Right renal cortex interstitium (tissue), 3 donors: ENCODE measurements around the gene SFXN4. TPM values are rescaled to one million over a fixed set of nuclear protein-coding genes. Genes with fewer than 3 reads are reported as not detected.

Experiments
- DNase-seq, 3 donors: peaks; one replicate each; pipeline ENCODE4 v3.0.0-alpha.2; 2013; ENCODE audit warnings: low read depth in 3 of 3, low spot score in 2 of 3
- polyA plus RNA-seq, 3 donors: library from polyadenylated mRNA; unstranded; fragments of 120-200 nt; gene quantifications; one replicate each; pipeline ENCODE4 v1.2.1, GENCODE V29; 2013; ENCODE audit not compliant: insufficient read length in 3 of 3

Gene SFXN4, protein sequence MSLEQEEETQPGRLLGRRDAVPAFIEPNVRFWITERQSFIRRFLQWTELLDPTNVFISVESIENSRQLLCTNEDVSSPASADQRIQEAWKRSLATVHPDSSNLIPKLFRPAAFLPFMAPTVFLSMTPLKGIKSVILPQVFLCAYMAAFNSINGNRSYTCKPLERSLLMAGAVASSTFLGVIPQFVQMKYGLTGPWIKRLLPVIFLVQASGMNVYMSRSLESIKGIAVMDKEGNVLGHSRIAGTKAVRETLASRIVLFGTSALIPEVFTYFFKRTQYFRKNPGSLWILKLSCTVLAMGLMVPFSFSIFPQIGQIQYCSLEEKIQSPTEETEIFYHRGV
- polyA plus RNA-seq, result 10 to 100 TPM; 24.2 to 32.0 (median 31.6) TPM

DNA sequence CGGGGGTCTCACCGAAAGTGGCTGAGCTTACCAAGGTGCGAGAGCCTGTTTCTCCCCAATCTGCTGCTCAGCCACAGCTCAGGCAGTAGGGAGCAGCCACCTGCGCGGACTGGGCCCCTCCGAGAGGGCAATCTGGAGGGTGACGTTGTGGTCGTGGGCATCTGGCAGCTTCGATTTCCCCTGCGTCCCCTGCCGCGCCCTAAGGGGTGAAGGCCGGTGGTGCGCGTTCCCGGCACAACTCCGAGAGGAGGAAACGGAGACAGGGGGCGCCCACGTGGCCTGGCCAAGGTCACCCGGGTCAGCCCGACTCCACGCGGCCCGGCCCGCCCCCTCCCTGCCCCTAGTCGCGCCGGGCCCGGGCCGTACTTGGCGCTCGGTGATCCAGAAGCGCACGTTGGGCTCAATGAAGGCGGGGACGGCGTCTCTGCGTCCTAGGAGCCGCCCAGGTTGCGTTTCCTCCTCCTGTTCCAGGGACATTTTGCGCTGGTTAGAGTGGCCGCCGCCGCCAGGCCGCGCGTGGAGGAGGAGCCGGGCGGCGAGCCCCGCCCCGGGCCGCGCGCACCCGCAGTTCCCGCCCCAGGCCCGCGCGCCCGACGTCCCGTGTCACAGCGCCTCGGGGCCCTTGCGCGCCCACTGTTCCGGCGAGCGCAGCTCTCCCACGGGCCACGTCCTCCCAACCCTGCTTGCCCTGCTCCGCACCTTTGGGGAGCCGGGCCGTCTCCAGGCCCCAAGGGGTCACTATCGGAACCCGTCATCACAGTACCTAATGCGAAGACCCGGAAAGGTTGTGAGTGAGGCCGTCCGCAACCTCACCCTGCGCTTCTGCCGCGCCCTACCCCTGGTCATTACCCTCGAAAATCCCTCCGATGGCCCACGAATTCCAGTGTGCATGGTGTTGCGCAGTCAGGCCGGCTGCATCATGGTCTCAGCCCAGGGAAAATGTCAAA lies at the start of gene SFXN4:
Gene SFXN4 (minus strand): TSS at position 544 of the 947 bp plus-strand sequence. CDS start 67 bp downstream, at position 477.
- peak in 1 of 3 donors; percentile 45 for DNase-seq

DNA sequence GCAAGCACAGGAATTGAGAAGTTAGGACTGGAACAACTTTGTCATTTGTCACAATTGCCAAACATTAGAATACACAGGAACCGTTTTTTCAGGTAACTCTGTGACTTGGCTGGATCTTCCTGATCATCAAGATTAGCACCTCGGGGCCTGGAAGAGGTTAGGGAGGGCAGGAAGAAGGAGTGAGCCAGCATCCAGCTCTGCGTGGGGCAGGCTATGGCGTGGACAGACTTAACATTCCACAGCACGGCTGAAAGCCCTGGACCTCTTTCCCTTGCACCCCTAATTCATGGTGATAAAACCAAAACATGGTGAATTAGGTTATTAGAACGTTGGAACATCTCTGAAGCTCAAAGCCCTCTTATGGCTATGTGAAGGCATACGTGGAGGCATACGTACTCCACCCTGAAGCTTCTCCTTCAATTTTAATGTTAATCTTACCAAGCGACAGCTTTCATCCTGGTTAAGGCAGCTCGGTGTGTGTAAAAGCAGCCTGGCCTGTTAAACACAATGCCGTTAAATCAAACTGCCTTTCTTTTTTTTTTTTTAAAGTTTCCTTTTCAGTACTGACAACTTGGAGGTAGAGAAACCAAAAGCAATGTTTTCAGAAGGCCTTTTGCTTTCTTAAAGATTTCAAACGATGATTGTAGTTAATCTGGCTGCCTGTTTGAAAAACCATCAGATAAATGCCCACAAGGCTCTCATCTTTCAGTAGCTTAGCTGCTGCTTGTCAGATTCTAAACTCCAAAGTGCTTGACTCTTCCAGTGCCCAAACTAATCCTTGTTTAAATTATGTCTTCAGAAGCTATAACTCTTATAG lies 46.3 kb upstream of the SFXN4 start:
- DNase-seq, result no peak

DNA sequence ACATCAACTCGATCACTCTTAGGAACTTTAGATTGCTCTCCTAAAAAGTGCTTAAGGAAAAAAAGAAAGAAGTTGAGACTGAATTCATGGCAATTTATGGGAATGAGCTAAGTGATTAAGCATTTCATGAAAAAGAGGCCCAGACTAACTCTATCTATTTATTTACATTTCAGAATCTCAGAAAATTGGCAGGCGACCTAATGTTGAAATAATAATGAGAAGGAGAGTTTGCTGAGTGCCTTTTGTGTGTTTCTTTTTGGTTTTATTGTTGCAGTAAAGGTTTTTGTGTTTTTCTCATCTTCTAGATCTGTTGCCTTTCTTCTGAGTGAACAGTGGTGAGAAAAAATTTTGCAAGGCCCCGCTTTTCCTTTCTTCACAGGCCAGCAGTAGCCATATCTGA lies 45.7 kb upstream of the SFXN4 start:
- DNase-seq, result no peak

DNA sequence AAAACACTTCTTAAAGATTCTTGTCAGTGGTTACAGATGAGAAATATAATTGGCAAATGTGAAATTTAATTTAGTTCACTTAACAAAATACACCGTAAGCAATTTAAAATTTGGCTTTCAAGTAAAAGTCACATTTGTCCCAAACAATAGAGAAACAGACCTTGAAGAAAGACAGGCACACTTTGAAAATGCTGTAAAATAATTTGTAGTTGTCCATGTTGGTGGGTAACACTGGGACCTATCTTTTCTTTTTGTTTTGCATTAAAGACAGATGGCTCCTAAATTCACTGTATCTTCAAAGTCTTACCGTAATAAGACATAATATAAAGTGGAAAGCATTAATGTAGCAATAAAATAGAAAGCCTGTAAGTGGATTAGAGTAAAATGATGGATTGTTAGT lies 45.1 kb upstream of the SFXN4 start:
- DNase-seq, result no peak

DNA sequence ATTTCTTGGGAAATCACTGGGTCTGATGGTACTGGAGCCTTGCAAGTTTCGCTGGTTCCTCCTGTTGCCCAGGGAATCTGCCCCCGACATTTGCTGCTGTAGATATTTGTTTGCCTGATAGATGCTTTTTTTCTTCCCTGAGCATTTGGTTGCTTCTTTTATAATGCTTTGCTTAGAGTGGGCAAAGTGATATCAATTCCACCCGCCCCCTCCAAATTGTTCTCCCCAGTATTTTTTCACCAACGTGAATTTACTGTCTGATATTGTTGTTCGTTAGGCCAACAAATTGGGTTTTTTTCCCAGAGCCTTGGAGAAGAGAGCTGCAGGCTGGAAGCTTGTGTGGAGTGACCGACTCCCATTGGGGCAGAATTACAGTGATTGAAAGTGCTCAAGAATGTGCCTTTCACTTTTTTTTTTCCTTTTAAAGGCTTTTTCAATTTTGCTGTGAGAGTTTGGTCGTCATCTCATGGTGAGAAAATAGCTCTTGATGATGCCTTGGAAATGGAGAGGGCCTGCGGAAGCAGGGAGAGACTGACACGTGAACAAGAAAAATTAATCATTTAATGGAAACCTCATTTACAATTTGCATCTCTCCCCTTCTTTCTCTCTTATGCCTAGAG lies 44.3 kb upstream of the SFXN4 start:
- DNase-seq, result no peak

DNA sequence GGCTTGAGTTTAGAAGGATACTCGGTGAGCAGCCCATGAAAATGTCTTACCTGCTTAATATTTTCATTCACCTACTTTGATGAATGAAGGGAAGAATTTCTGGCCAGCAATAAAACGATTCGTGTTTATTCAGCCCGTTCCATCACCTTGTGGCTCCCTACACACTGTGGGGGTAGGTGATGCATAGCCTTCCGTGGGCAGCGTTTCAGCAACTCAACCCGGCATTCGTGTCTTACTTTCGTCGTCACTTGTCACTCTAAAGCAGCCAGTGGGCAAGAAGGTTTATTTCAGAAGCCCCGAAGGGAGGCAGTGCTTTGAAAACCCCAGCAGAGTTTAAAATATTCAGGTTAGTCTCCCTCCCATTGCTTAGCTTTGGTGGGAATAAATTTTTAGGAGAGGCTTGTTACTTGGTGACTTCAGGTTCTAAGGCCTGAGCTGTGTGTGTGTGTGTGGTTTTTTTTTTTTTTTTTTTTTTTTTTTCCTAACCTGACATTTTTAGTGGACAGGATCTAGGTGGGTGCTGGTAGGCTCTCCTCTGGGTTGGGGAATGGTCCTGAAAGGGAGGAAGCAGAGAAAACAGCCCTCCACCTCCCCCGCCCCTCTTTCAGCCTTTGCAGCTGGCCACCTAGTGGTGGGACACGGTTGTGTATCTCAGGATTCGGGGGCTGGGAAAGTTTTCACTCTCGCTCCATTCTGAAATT lies 43.7 kb upstream of the SFXN4 start:
- no peak for DNase-seq

DNA sequence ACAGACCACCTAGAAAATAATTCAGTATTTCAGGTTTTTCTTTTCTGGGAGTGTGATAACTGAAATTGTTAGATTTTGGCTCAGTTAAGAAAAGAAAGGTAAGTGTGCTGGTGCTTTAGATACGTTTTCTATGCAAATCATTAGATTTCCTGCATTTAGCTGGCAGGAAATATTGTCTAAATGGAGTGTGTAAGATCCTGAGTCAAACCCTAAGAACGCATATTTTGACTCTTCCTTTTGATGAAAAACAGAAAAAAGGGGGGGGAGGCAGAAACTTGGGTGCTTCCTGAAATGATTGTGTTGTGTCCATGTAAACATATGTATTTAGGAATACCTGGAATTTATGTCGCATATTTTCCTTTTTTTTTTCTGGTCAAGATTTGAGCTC lies 43.0 kb upstream of the SFXN4 start:
- no peak for DNase-seq

DNA sequence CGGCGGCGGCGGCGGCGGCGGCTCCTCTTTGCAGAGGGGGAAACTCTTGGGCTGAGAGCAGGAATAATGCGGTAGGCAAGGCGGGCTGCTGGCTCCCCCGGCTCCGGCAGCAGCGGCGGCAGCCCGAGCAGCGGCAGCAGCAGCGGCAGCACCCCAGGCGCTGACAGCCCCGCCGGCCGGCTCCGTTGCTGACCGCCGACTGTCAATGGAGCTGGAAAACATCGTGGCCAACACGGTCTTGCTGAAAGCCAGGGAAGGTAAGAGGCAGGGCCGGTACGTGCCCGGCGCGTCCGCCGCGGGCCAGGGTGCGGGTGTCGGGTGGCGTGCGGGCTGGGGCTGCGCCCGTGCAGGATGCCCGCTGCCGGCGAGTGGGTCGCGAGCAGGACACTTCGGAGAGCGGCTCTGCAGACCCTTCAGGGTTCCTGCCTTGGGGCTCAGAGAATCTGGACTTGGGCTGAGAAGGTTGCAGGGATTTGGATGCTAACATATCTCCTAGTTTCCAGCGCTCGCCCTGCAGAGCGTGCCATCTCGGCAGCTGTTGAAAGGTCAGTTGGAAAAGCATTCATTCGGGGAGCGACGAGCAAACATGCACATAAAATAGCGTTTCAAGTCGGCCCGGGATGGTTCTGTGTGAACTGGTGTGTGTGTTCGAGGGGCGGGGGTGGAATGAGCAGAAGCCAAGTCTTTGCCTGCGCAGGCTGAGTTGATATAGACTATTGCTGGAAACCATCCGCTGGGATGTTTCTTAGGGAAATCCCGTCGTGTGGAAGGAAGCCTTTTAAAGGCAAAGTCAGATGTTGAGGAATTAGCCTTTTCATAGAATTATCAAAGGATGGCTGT lies 42.4 kb upstream of the SFXN4 start:
- no peak for DNase-seq

DNA sequence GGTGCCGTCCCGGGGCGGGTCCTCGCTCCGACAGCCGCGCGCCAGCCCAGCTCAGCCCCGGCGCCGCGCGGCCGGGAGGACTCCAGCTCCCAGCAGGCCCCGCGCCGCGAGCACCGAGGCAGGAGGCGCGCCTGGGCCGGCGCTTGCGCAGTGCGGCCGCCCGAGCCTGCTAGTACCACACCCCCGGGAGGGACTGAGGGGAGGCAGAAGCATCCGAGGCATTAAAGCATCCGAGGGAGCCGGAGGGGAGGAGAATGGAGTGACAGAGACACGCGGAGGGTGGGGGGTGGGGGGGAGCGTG lies 41.8 kb upstream of the SFXN4 start, which contains the start of gene GRK5:
Gene GRK5 (plus strand): TSS at position 206 of the 301 bp plus-strand sequence. CDS start 347 bp downstream, outside the sequence.
- DNase-seq, result peak; percentile 78 to 95 (median 91)

DNA sequence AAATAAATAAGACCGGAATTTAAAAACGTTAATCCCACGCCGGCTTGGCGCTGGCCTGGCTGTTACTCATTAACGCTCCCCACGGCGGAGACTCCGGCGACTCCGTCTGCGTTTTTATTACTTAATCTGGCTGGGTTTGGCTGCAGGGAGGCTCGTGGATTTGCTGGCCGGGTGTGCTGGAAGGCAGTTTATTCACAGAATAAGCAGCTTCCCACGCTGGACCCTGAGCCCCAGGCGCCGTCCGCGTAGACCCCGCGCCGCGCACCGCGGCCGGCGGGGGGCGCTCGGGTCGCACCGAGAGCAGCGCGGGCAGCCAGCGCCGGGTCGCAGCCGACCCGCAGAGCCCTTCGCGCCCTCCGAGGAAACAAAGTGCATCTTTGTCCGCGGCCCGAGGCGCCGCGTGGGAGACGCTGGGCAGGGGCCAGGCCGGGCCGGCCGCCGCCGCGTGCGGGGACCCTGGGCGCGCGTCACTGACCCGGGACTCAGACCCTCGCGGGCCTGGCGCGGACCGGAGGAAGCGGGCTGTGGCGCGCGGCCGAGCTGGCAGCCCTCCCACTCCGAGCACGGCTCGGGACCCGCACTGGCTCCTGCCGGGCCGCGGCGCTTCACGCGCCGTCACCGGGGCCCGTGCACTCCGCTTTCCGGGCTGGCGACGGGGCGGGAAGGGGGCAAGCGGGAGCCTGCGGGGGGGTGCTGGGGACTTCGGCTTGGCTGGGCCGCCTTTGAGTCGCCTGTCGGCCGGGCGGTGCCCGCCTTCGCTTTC lies 41.3 kb upstream of the SFXN4 start:
- peak in 1 of 3 donors; percentile 53 for DNase-seq

DNA sequence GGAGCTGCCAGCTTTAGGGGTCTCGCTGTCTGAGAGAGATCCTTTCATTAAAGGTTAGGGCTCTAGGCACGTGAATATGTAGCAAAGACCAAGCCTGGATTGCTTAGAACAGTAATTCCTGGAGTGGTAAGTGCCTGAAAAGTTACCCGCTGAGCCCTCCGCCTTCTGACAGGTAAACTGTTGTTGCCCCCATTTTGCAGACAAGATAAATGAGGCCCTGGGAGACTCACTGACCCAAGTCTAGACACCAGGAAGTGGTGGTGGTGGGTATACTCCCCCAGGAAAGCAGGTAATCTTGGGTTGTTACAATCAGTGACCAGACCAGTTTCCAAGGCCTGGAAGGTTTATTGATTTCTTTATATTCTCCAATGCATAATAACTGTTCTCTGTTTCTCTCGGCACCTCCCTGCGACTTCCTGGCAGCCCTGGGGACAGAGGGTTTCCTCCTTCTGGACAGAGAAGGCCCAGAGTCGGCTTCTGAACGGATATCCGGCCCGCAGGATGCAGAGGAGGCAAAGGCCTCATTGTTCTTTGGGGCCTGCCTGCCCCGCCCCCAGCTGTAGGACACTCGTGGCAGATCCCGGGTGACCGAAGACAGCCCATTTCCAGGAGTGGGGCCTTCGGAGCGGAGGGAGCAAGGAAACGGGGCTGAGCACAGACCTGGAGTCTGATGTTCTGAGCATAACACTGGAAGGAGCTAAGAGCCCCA lies 40.5 kb upstream of the SFXN4 start:
- no peak for DNase-seq

DNA sequence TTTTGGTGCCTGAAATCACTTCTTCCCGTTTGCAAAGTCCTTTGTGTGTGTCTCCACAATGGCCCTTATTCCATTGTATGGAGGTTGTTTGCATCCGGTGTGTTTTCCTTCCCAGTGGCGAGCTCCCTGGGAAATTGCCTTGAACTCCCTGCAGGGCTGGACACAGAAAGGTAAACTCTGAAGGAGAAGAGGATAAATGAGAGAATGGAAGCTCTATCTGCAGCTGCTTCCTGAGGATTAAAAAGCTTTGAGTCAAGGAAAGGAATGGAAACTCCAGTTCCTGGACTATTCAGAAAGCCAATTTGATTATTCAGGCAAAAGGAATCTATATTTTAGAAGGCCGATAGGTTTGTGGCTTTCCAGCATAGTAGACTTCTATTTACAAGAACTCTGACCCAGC lies 37.5 kb upstream of the SFXN4 start:
- DNase-seq, result no peak

DNA sequence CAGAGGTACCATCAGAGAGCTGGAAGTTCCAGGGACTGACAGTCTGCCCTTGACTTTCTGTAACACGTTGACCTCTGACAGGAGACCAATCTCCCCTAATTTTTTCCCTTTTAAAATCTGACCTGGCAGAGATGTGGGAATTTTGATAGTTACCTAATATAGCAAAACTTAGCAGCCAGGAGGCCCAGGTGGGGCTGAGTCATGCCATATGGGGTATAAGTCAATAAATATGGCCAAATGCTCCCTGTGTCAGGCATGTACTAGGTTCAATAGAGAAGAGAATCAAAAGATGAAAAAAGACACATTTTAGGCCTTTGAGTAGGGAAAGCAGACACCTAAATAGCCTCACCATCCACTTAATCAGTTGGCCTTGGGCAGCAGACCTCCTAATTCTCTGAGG lies 35.7 kb upstream of the SFXN4 start:
- no peak for DNase-seq

DNA sequence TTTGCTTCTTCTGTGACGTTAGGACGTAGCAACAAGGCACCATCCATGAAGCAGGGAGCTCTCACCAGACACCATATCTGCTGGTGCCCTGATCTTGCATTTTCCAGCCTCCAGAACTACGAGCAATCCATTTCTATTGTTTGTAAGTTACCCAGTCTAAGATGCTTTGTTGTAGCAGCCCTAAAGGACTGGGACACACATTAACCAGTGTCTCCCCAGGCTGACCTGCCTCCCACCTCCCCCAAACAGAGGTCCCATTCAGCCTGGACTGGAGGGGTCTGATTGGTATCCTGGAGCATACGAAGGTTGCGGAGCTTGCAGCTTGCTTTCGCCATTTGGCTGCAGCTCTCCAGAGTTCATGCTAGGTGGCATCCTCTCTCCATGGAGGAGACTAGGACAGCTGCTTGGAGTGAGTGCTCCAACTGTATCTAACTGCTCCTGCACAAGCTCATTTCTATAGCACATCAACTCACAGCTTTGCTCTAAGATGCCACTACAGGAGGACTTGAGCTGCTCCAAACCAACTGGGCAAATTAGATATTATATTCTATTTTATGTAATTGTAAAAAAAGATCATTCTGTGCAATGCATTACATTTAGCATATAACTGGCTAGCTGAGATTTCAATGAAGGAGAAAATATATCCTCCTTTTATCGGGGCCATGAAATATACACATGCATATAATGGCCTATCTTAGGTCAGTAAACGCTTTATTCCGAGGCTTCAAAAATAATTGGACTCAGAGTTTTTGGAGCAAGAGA lies 33.9 kb upstream of the SFXN4 start:
- DNase-seq, result no peak

DNA sequence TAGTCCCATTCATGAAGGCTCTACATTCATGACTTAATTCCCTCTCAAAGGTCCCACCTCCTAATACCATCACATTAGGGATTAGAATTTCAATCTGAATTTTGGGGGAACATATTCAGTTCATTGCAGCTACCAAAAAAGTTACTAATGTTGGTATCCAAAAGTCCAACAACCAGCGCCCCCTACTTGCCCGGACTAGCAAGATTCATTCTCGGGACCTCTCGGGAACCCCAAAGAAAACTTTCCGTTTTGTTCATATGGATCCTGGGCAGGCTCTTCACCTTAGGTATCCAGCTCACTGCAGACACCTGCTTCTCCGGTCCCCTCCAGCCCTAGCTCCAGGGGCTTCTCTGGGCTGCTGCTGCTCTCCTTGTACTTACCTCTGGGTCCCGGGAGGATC lies 32.9 kb upstream of the SFXN4 start:
- DNase-seq, result no peak

DNA sequence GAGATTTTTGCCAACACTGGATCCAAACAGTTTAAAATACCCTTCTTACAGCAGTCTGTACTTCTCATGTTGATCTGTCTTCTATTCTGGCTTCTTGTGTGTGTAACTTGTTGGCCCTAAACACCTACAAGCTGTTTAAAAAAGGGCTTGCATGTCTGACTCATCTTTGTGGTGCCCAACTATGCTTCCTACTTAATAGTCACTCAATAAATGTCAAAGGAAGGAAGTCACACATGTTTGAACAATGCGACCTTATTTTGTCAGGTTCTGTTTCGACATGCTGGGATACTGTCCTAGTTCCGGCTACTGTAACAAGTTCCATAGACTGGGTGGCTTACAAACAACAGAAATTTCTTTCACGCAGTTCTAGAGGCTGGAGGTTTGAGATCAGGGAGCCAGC lies 32.4 kb upstream of the SFXN4 start:
- DNase-seq, result no peak

DNA sequence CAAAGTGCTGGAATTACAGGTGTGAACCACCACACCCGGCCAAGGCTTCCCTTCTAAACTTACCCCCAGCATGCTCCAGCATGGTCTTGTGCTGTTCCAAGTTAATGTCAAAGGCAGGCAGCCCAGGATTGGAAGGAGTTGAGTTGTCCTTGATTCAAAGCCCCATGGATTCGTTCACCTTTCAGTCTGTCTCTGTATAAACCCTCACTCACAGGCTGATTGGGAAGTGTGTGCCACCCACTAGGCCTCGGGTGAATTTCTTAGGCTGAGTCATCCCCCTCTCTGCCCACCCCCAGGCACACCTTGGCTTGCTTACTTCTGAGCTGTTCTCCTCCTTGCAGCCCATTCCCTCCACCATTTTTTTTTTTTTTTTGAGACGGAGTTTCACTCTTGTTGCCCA lies 26.4 kb upstream of the SFXN4 start:
- DNase-seq, result no peak
